Stimulated activated CD8-positive, alpha-beta memory T cell treated with anti-CD3 and anti-CD28 coated beads, Interleukin-2, amount 100 ng/mL, for 48 hours (primary cell): ENCODE measurements around the gene SEPTIN1.
"Not testable (repeated sequence)": the region's sequence is repeated elsewhere in the genome, so short reads cannot be mapped to it uniquely, and the experiment has no call there.

Experiments
- DNase-seq, 2 donors: peaks; one replicate each; pipeline ENCODE4 v3.0.0-alpha.2; 2020; ENCODE audit warnings: low read depth in 2 of 2

SEPTIN1 gene

GRCh38 chr16:30341971-30342370, 40.4 kb downstream of the SEPTIN1 start:
- DNase-seq: not testable (repeated sequence)

GRCh38 chr16:30340621-30341020, 41.7 kb downstream of the SEPTIN1 start:
- no peak for DNase-seq

- DNase-seq: not testable (repeated sequence)
These were observed 43.6 kb downstream of the SEPTIN1 start for GRCh38 chr16:30338715-30339114.

GRCh38 chr16:30337964-30338357, 44.4 kb downstream of the SEPTIN1 start:
- DNase-seq: not testable (repeated sequence)

- DNase-seq: no peak
These were observed 46.5 kb downstream of the SEPTIN1 start for GRCh38 chr16:30335598-30336474.

- peak; percentile 75 to 84 for DNase-seq
These were observed 47.2 kb downstream of the SEPTIN1 start for GRCh38 chr16:30335028-30335597.

GRCh38 chr16:30334473-30334989, 47.8 kb downstream of the SEPTIN1 start:
- DNase-seq: peak; percentile 78 to 81
